GM18867 (cell line): ENCODE measurements around the gene DNAI2.
"Not testable (repeated sequence)": the region's sequence is repeated elsewhere in the genome, so short reads cannot be mapped to it uniquely, and the experiment has no call there.

Source experiments
- ATAC-seq: cut with Tn5 transposase; IDR thresholded peaks from one replicate; pipeline ENCODE4 v1.9.1; 2021; ENCODE audit warnings: mild to moderate bottlenecking, moderate library complexity; ENCODE audit not compliant: unreplicated experiment

Gene DNAI2

DNA sequence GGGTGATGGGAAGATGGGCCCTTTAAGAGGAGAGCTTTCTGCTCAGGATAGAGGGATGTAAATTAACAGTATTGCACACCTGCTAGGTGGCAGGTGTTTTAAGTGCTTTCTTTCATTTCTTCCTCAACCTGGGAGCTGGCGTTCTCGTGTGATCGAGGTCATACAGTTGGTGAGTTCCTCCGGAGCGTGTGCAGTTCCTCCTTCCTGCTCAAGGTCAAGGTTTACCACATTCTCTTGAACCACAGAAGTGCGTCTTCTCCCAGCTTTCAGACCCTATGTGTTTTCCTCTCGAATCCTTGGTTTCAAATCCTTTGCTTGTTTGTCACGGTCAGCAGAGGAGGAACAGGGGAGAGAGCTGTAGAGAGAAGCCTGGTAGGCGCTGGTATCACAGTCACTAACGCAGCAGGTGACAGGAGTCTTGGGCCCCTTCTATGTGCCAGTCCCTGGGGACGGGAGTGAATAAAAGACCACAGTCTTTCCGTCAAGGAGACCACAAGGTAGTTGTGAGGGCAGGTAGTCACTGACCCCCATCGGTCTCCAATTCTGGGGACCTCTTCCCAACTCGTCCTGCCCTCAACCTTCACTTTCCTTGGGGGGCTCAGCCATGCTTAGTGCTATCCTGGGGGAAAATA is 791 bp downstream of the DNAI2 start:
- no peak for ATAC-seq

DNA sequence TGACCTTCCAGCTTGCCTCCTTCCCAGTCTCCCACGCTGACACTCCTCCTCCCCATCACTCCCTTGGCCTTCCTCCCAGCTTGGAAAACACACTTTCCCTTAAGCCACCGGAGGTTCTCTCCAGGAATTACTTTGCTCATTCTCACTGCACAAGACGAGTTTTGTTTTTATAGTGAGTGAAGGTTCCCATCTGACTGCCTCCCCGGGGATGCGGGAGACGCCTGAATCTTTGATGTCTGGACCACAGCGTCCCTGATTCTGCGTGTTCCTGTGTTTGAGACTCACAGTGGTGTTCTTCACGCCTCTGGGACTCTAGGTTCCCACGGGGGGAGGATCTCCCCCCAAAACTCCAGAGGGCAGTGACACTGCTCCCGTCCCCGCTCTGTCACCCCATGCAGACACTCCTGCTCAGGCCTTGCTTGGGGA is 2.0 kb downstream of the DNAI2 start:
- ATAC-seq = no peak

DNA sequence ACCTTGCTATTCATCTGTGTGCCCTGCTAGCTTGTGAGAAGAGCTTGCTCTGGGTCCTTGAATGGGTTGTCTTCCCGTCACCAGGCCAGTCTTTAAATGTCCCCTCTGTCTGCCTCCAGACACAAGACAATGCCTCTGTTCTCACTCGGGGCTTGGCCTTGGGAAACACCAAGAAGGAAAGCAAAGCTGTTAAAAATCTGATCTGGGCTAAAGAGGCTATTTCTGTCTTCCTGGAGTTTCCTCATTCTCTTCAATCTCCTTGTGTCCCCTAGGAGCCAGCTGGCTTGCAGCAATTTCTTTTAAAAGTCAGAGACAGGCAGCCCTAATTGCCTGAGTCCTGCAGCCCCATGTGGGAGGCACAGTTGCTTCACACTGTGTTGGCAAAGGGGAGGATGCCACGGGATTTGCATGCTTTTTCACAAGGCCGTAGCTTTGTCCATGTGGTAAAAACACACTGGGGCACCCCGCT is 2.5 kb downstream of the DNAI2 start:
- no peak for ATAC-seq

DNA sequence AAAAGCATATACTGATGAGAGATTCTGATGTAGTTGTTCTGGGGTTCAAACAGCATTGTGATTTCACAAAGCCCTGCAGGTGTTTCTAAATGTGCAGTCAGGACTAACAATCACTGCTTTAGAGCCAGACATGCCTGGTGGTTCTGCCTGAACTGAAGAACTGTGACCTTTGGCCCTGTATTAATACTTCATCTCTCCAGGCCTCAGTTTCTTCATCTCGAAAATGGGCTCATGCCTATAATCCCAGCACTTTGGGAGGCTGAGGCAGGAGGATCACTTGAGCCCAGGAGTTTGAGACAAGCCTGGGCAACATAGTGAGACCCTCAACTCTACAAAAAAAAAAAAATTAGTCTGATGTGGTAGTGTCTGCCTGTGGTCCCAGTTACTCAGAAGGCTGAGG is 3.9 kb downstream of the DNAI2 start:
- no peak for ATAC-seq

DNA sequence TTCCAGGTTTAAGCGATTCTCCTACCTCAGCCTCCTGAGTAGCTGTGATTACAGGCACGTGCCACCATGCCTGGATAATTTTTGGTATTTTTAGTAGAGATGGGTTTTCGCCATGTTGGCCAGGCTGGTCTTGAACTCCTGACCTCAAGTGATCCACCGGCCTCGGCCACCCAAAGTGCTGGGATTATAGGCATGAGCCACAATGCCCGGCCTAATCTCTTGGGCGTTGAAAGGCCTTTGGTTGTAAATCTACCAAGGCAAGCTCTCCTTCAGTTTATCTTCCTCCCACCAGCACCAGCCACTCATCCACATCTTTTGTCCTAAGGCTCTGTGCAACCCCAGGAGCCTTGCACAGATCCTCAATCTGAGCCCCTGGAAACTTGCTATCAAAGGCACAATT is 5.6 kb downstream of the DNAI2 start:
- not testable (repeated sequence) for ATAC-seq

DNA sequence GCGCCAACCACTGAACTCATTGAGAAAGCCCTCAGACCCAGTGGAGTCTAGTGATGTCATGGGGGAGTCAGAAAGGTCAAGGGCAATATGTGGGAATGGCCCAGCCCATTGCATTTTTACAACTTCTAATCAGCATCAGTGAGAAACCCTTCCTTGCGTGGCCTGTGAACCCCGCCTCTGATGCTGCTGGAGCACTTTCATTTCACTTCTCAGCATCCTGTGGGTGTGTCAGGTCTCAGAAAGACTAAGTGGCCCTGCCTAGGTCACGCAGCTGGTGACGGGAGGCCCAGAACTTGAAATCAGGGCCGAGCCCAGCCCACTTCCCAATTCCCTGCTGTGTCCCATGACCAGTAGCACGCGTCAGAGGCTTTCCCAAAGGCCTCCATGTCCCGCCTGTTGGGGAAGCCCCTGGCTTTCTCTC is 6.1 kb downstream of the DNAI2 start:
- no peak for ATAC-seq

DNA sequence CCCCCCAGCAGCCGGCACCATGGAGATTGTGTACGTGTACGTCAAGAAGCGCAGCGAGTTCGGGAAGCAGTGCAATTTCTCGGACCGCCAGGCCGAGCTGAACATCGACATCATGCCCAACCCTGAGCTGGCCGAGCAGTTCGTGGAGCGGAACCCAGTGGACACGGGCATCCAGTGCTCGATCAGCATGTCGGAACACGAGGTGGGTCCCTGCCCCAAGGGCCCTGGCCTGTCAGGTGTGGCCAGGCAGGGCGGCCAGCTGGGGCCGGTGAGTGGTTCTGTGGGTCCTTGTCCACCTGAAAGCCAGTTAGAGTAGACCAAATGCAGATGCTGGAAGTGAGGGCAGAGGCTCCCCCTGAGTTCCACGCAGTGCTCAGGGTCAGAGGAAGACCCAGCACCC is 7.8 kb downstream of the DNAI2 start:
- ATAC-seq = no peak

DNA sequence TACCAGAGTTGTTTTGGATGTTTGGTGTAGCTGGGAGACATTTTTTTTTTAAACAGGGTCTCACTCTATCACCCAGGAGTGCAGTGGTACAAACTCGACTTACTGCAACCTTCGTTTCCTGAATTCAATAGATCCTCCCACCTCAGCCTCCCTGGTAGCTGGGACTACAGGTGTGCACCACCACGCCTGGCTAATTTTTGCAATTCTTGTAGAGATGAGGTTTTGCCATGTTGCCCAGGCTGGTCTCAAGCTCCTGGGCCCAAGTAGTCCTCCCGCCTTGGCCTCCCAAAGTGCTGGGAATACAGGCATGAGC is 8.2 kb downstream of the DNAI2 start:
- not testable (repeated sequence) for ATAC-seq

DNA sequence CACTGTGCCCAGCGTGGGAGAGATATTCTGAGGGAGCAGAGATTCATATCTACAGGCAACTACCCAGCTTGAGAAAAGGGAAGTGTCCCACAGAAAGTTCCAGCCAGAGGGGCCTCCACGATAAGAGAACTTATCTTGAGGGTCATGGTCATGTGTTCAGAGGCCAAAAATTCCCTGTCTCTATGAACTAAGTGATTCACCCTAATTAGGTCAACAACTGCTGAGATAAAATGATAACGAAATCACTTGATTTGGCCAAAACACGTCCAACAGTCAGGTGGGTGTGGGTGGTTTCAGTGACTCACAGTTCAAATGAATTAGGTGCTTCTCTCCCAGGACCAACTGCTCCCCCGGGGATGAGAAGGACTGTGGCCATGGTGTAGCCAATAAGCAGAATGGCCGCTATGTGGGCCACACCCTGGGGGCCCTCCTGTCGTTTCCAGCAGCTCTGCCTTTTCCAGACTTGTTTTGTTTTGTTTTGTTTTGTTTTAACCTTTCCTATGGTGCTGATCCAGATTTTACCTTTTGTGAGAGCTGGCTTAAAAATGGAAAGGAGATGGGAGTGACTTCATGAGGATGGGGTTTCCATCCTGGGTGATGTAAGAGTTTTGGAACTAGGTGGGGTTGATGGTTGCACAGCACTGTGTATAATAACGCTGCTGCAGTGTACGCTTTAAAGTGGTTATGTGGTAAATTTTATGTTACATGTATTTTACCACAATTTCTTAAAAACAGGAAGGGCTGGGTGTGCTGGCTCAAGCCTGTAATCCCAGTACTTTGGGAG is 8.7 kb downstream of the DNAI2 start:
- no peak for ATAC-seq

- no peak for ATAC-seq
Measured at GRCh38 chr17:74283371-74283673, 9.3 kb downstream of the DNAI2 start.

DNA sequence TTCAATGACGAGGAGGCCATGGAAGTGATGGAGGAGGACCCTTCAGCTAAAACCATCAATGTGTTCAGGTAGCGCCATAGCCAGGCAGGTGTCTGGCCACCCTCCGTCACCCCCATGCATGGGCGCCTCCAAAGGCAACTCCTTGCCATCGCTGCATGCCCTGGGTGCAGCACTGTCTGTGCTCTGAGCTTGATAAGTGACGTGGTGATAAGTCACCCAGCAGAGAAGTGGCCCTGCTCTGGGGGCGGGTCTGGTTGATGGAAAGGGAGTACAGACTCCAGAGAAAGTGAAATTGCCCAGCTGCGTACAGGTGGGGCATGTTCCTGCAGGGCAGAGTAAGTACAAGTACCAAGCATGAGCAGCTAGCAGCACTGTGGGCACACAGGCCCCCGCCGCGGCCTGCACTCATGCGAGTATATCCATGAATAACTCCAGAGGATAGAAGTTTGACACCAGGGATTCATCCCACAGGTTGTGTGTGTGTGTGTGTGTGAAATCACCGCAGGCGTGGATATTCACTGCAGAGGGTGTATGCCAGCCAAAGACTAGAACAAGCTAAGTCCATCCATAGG is 13.1 kb downstream of the DNAI2 start:
- no peak for ATAC-seq

DNA sequence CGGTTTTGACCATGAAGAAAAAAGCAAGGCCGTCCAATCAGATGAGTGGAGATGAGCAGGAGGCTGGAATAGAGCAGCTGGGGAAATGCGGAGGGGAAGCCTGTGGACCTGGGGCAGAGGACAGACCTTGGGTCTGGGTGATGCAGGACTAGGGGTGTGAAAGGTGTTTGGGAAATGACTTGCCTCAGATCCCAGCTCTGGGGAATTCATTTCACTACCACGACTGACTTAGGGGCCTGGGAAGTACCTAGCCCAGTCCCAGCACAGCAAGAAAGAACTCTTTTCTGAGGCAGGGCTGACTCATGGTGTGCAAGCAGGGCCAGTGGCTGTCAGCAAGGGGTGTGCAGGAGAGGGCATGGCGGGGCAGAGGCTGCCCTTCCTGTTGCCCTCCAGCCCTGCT is 14.8 kb downstream of the DNAI2 start:
- no peak for ATAC-seq

- ATAC-seq = no peak
Measured at GRCh38 chr17:74289688-74290087, 15.7 kb downstream of the DNAI2 start.

GRCh38 chr17:74290340-74290739 is 16.3 kb downstream of the DNAI2 start:
- no peak for ATAC-seq

- no peak for ATAC-seq
Measured at GRCh38 chr17:74292495-74292894, 18.5 kb downstream of the DNAI2 start.

- no peak for ATAC-seq
Measured at GRCh38 chr17:74295625-74296547, 21.9 kb downstream of the DNAI2 start.

DNA sequence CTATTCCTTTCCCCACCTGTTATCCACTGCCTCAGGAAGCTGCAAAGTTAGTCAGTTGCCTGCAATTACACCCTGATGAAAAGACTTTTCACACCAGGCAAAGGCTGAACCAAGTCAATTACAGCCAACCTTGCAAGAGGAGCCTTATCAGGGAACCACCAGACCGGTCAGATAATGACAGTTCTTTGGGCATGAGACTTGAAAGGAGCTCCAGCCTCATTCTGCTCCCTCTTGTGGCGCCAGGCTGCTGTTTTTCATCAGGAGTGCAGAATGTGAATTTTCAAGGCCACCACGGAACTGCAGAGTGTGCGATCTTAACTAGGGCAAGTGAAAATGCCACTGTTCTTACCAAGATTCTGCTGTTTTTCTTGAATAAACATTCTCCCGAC is 22.5 kb downstream of the DNAI2 start:
- no peak for ATAC-seq

GRCh38 chr17:74297941-74298340 is 23.9 kb downstream of the DNAI2 start:
- ATAC-seq = no peak

GRCh38 chr17:74298778-74299177 is 24.7 kb downstream of the DNAI2 start:
- no peak for ATAC-seq

GRCh38 chr17:74299226-74300009 is 25.4 kb downstream of the DNAI2 start:
- ATAC-seq = no peak

DNA sequence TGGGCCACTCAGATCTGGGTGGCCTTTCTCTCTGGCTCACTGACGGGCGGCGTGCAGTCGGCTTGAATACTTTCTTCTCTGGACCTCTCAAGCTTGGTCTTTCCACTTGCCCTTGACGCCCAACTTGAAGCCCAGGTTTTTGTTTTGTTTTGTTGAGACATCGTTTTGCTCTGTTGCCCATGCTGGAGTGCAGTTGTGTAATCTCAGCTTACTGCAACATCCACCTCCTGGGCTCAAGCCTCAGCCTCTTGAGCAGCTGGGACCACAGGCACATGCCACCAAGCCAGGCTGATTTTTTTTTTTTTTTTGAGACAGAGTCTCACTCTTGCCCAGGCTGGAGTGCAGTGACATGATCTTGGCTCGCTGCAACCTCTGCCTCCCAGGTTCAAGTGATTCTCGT is 29.3 kb downstream of the DNAI2 start:
- ATAC-seq = no peak
